Stomach (tissue), 4 donors: ENCODE results near the gene MPIG6B.

Experiments used
- CTCF ChIP-seq, 7 experiments: fragments of 450-650 bp in 4 of 7; fragments of 200-600 bp in 3 of 7; sonication (generic) in 3 of 7; IDR thresholded peaks; one replicate each; pipeline ENCODE4 v1.5.1; 2016 to 2019; ENCODE audit warnings: antibody characterized with exemption in 7 of 7, control low read depth in 2 of 7, mild to moderate bottlenecking in 1 of 7
- POLR2A ChIP-seq, 4 donors: fragments of 450-650 bp; IDR thresholded peaks; one replicate each; pipeline ENCODE4 v1.6.1; 2016; ENCODE audit warnings: antibody characterized with exemption in 4 of 4, control low read depth in 2 of 4, mild to moderate bottlenecking in 1 of 4, moderate library complexity in 1 of 4

GRCh38 chr6:31718265-31718664, 4.9 kb upstream of the MPIG6B start:
- no peak for TF ChIP-seq POLR2A (IDR thresholded peaks at IDR 0.05)
- TF ChIP-seq CTCF (IDR thresholded peaks at IDR 0.05) = no peak
